ENCODE measurements around the gene BAHCC1.

- TF ChIP-seq EZH2 (IDR thresholded peaks at IDR 0.05; ENCODE audit: borderline replicate concordance, low read depth, low read length, severe bottlenecking) (no peak), CTCF (IDR thresholded peaks at IDR 0.05; ENCODE audit: extremely low read depth in 1 of 2, insufficient read depth in 1 of 2, low read depth in 1 of 2, low read length in 2 of 2) (no peak), POLR2AphosphoS5 (IDR thresholded peaks at IDR 0.05; ENCODE audit: insufficient read depth, low read depth, low read length) (no peak), POLR2A (IDR thresholded peaks at IDR 0.05; ENCODE audit: low read depth, low read length) (no peak), GATA2 (IDR thresholded peaks at IDR 0.05; ENCODE audit: insufficient read depth, insufficient read length, low read depth, low read length) (no peak), JUN (IDR thresholded peaks at IDR 0.05; ENCODE audit: borderline replicate concordance, insufficient read depth, insufficient read length, low read depth) (no peak), FOS (IDR thresholded peaks at IDR 0.05; ENCODE audit: borderline replicate concordance, insufficient read depth, low read length) (no peak), MAX (IDR thresholded peaks at IDR 0.05; ENCODE audit: insufficient read depth, insufficient read length) (no peak)
Measured at GRCh38 chr17:81513372-81513752, 118.1 kb downstream of the BAHCC1 start.

All from endothelial cell of umbilical vein (primary cell).